Thymus (tissue), 11 donors: ENCODE data around the gene TXNRD1. TPM values are rescaled to one million over a fixed set of nuclear protein-coding genes. Genes with fewer than 3 reads are reported as not detected.

ENCODE experiments used
- DNase-seq, 9 donors: peaks; one replicate each; pipeline ENCODE4 v3.0.0-alpha.2; 2013; ENCODE audit warnings: low spot score in 9 of 9, low read depth in 6 of 9, missing footprints in 1 of 9
- H3K27ac ChIP-seq, 2 donors: one replicate each; pipeline ENCODE4 v1.5.1; 2013; ENCODE audit warnings: control low read depth in 1 of 2, low read depth in 1 of 2, low read length in 1 of 2, mild to moderate bottlenecking in 1 of 2, moderate library complexity in 1 of 2
- H3K27me3 ChIP-seq, 2 donors: one replicate each; pipeline ENCODE4 v1.5.1; 2013; ENCODE audit warnings: low read length in 1 of 2; ENCODE audit not compliant: control insufficient read depth in 2 of 2, insufficient read depth in 1 of 2
- H3K36me3 ChIP-seq, 2 donors: one replicate each; pipeline ENCODE4 v1.5.1; 2013; ENCODE audit warnings: low read length in 1 of 2, mild to moderate bottlenecking in 1 of 2, moderate library complexity in 1 of 2; ENCODE audit not compliant: control insufficient read depth in 2 of 2, insufficient read depth in 2 of 2
- H3K4me1 ChIP-seq, 2 donors: one replicate each; pipeline ENCODE4 v1.5.1; 2013; ENCODE audit warnings: low read length in 2 of 2; ENCODE audit not compliant: control insufficient read depth in 2 of 2, insufficient read depth in 2 of 2
- H3K4me3 ChIP-seq, 2 donors: one replicate each; pipeline ENCODE4 v1.5.1; 2013; ENCODE audit warnings: low read length in 2 of 2, control low read depth in 1 of 2, mild to moderate bottlenecking in 1 of 2
- H3K9me3 ChIP-seq, 2 donors: one replicate each; pipeline ENCODE4 v1.5.1; 2013; ENCODE audit warnings: low read length in 1 of 2, mild to moderate bottlenecking in 1 of 2; ENCODE audit not compliant: control insufficient read depth in 2 of 2, insufficient read depth in 1 of 2
- WGBS: extraction: QIAGEN DNeasy Blood & Tissue Kit; methylation state at CpG from one replicate; pipeline ENCODE4 v1.1.7; 2013; 5-methylcytosine and 5-hydroxymethylcytosine counted together
- polyA plus RNA-seq: library from polyadenylated mRNA; stranded (reverse); fragments of 200-250 nt; gene quantifications from one replicate; pipeline ENCODE4 v1.2.3, GENCODE V29; 2013
- total RNA-seq: library from RNA; stranded (reverse); fragments of 120-200 nt; gene quantifications from one replicate; pipeline ENCODE4 v1.2.4, GENCODE V29; 2013
- donor health status: healthy.

The TXNRD1 gene
- total and polyA plus RNA-seq, 2 donors = 28.2 to 68.0 TPM

DNA sequence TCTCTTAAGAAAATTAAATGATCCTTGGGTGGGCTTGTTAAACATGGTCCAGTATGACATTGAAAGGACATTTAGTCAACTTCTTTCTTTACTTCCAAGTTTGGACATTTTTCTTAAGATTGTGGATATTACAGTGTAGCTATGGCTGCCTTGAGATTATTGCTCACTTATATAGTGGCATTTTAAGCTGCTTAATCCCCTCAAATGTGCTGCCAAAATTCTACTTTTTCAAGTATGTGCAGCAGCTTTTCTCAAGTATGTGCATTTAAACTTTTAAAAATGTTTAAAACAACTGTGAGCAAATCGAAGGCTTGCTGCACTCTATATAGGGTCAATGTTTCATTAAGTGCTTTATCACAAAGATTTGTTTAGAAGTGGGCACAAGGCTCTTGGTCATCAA, 7.4 kb downstream of the TXNRD1 start:
- H3K4me3 ChIP-seq = no peak overlapping the region
- H3K4me1 ChIP-seq = peaks cover 3 to 4% of the 10 kb centered on the region in 2 donors
- peaks cover 0 to 2% of the 10 kb centered on the region in 2 donors for H3K27me3 ChIP-seq
- no peaks in the 10 kb centered on the region for H3K9me3 ChIP-seq
- no peaks in the 10 kb centered on the region for H3K36me3 ChIP-seq
- no peak overlapping the region for H3K27ac ChIP-seq
- WGBS = 96% methylated on average over 1 of the region's 1 CpG
- DNase-seq = no peak

GRCh38 chr12:104223712-104224111, 8.1 kb downstream of the TXNRD1 start:
- 95% methylated on average over 2 of the region's 2 CpGs for WGBS
- Histone ChIP-seq H3K4me1 (peaks cover 3 to 4% of the 10 kb centered on the region in 2 donors), H3K9me3 (no peaks in the 10 kb centered on the region), H3K4me3 (no peak overlapping the region), H3K27ac (no peak overlapping the region), H3K36me3 (no peaks in the 10 kb centered on the region), H3K27me3 (peaks cover 0 to 2% of the 10 kb centered on the region in 2 donors)
- DNase-seq = no peak

DNA sequence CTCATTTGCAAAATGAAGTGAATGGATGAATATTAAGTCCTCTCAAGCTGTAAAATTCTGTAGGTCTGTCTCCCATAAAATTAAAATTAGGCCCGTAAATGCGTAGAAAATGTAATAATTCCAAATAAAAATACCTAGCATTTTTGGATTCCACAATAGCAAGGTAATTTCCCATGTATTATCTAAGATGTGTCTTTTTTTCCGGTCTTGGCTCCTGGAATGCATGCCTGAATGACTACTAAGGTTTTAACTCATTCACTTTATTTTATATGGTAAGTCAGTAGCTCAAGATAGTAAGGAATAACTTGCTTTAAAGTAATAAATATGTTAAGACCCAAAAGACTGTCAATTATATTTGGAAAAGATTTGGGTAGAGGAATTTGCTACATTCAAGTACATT, 11.1 kb downstream of the TXNRD1 start:
- no peak for DNase-seq
- Histone ChIP-seq H3K9me3 (no peaks in the 10 kb centered on the region), H3K4me1 (no peaks in the 10 kb centered on the region), H3K36me3 (no peaks in the 10 kb centered on the region), H3K4me3 (no peak overlapping the region), H3K27me3 (peaks cover 0 to 2% of the 10 kb centered on the region in 2 donors), H3K27ac (no peak overlapping the region)
- WGBS = 96% methylated on average over 3 of the region's 3 CpGs

DNA sequence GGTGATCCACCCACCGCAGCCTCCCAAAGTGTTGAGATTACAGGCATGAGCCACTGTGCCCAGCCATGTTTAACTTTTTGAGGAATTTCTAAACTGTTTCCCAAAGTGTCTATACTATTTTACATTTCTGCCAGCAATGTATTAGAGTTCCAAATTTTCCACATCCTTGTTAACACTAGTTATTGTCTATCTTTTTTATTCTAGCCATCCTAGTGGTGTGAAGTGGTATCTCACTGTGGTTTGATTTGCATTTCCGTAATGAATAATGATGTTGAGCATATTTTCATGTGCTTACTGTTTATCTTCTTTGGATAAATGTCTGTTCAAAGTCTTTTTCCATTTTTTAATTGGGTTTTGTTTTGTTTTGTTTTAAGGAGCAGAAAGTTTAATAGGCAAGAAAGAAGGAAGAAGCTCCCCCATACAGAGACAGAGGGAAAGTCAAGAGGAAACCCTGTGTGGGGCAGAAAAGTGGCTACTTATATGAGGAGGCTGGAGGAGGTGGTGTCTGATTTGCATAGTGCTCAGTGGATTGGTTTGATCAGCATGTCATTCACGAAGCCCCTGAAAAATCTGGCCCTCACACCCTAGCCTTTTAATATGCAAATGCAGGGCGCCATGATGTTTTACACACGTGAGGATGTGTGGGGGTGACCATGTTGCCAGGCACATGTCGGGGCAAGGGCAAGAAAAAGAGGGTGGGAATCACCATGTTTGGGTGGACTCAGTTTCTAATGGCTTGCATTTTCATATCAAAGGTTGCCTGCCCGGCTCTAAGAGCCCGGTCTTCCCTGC, 14.9 kb downstream of the TXNRD1 start:
- no peak overlapping the region for H3K27ac ChIP-seq
- no peak for DNase-seq
- H3K9me3 ChIP-seq = peaks cover 2 to 12% of the 10 kb centered on the region in 2 donors
- no peaks in the 10 kb centered on the region for H3K4me1 ChIP-seq
- WGBS = 93% methylated on average over 8 of the region's 8 CpGs
- no peak overlapping the region for H3K4me3 ChIP-seq
- H3K27me3 ChIP-seq = no peaks in the 10 kb centered on the region
- no peaks in the 10 kb centered on the region for H3K36me3 ChIP-seq

DNA sequence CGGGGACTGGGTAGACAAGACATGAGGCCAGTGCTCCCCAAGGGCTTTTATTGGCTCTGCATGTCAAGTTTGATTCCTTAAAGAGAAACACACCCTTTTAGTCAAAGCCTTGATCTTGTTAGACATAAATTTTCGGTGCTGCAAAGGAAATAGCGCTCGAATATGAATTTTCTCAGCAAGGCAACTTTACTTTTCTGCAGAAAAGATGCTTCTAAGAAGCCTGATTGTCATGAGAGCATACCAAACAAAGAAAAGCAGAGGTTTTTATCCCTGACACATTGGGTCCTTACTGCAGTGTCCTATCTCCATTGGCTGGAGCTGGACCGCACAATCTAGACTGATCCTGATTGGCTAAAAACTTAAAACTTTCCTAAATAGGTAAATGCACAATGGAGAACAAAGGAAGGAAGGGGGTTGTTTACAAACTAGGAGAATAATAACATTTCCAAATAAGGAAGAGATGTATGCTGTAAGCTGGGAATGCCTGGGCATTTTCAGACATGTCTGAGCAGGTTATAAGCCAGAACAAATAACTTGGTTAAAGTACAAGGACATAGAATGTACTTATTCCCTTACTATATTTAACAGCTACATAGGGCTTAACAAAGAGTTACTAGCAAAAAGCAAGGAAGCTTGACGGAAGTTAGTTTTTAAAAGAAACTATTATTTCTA, 17.2 kb downstream of the TXNRD1 start:
- Histone ChIP-seq H3K27me3 (no peaks in the 10 kb centered on the region), H3K27ac (no peak overlapping the region), H3K9me3 (peaks cover 2 to 12% of the 10 kb centered on the region in 2 donors), H3K4me3 (no peak overlapping the region), H3K4me1 (no peaks in the 10 kb centered on the region), H3K36me3 (no peaks in the 10 kb centered on the region)
- 98% methylated on average over 6 of the region's 6 CpGs for WGBS
- DNase-seq = no peak

- Histone ChIP-seq H3K27me3 (no peaks in the 10 kb centered on the region), H3K4me3 (no peak overlapping the region), H3K36me3 (no peaks in the 10 kb centered on the region), H3K4me1 (no peaks in the 10 kb centered on the region), H3K9me3 (peaks cover 2 to 12% of the 10 kb centered on the region in 2 donors), H3K27ac (no peak overlapping the region)
- DNase-seq = no peak
- 95% methylated on average over 7 of the region's 7 CpGs for WGBS
Measured at GRCh38 chr12:104234926-104235499, 19.4 kb downstream of the TXNRD1 start.

DNA sequence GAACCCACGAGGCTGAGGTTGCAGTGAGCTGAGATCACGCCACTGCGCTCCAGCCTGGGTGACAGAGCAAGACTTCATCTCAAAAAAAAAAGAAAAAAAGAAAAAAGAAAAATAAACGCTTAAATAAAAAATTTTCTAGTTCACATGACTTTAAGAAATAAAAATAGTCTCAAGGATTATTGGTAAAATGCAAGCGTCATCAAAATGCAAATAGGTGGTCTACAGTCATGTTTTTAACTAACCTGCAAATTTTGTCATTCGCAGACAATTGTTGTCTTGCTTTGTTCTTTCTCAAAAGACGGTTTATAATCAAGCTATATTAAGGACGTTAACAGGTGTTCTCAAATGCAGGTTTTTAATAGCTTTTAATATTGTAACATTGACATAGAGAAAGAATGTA, 22.4 kb downstream of the TXNRD1 start:
- Histone ChIP-seq H3K4me1 (no peaks in the 10 kb centered on the region), H3K27me3 (no peaks in the 10 kb centered on the region), H3K27ac (no peak overlapping the region), H3K4me3 (no peak overlapping the region), H3K9me3 (peaks cover 2 to 4% of the 10 kb centered on the region in 2 donors), H3K36me3 (no peaks in the 10 kb centered on the region)
- DNase-seq = no peak
- 97% methylated on average over 8 of the region's 8 CpGs for WGBS

- Histone ChIP-seq H3K27ac (no peak overlapping the region), H3K9me3 (no peaks in the 10 kb centered on the region), H3K27me3 (no peaks in the 10 kb centered on the region), H3K36me3 (no peaks in the 10 kb centered on the region), H3K4me3 (no peak overlapping the region), H3K4me1 (no peaks in the 10 kb centered on the region)
- DNase-seq = no peak
- 78% methylated on average over 3 of the region's 3 CpGs for WGBS
Measured at GRCh38 chr12:104242546-104243206, 27.1 kb downstream of the TXNRD1 start.

DNA sequence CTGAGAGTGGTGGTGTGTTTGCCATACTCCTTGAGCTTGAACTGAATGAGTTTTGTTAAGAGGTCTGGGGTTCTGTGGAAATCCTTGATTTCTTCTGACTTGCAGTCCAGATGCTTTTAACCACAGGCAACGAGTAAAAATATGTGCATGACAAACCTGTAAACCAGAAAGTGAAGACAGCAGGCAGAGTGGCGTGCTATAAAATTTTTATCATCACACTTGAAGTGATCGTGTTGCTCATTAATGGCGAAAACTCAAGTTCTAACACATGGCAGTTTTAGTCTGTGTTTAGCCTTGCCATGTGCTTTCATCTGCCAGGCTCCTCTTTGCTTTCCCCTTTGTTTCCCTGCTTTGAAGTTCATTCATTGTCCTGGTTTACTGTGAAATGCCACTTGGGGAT, 28.0 kb downstream of the TXNRD1 start:
- peak in 1 of 9 donors; percentile 4 for DNase-seq
- Histone ChIP-seq H3K9me3 (no peaks in the 10 kb centered on the region), H3K4me3 (no peak overlapping the region), H3K4me1 (no peaks in the 10 kb centered on the region), H3K27me3 (no peaks in the 10 kb centered on the region), H3K36me3 (no peaks in the 10 kb centered on the region), H3K27ac (no peak overlapping the region)
- WGBS = 80% methylated on average over 4 of the region's 4 CpGs
